CD14-positive monocyte (primary cell): ENCODE measurements around the gene RETSAT. TPM values are rescaled to one million over a fixed set of nuclear protein-coding genes. Genes with fewer than 3 reads are reported as not detected.

ENCODE experiments used
- DNase-seq, 3 donors: peaks; one replicate each; pipeline ENCODE4 v3.0.0-alpha.2; 2011 to 2022
- H2AFZ ChIP-seq: 2 replicates; pipeline ENCODE4 v1.6.0; 2012; ENCODE audit warnings: mild to moderate bottlenecking, low read depth, low read length, inconsistent platforms; ENCODE audit not compliant: insufficient read depth, poor library complexity, severe bottlenecking
- H3K27ac ChIP-seq, 2 donors: 1 replicate in 1 of 2; 2 replicates in 1 of 2; pipeline ENCODE4 v1.5.1; 2012 to 2013; ENCODE audit warnings: low read length in 2 of 2, control low read depth in 1 of 2, inconsistent platforms in 1 of 2, low read depth in 1 of 2, mild to moderate bottlenecking in 1 of 2
- H3K27me3 ChIP-seq, 2 donors: one replicate each; pipeline versions ENCODE4 v1.6.0 to v1.6.1; 2011 to 2013; ENCODE audit warnings: low read length in 2 of 2; ENCODE audit not compliant: control insufficient read depth in 2 of 2, insufficient read depth in 2 of 2
- H3K36me3 ChIP-seq, 2 donors: replicated peaks in 1 of 2; 1 replicate in 1 of 2; 2 replicates in 1 of 2; pipeline versions ENCODE4 v1.5.1 to v1.6.1; 2012 to 2013; ENCODE audit warnings: low read length in 2 of 2, control low read depth in 1 of 2, inconsistent platforms in 1 of 2, mild to moderate bottlenecking in 1 of 2; ENCODE audit not compliant: insufficient read depth in 2 of 2, control insufficient read depth in 1 of 2
- H3K4me1 ChIP-seq, 2 donors: 1 replicate in 1 of 2; 2 replicates in 1 of 2; pipeline versions ENCODE4 v1.5.1 to v1.6.1; 2012 to 2013; ENCODE audit warnings: low read length in 2 of 2, control low read depth in 1 of 2, inconsistent platforms in 1 of 2, mild to moderate bottlenecking in 1 of 2, moderate library complexity in 1 of 2; ENCODE audit not compliant: insufficient read depth in 2 of 2, control insufficient read depth in 1 of 2
- H3K4me2 ChIP-seq: replicated peaks from 2 replicates; pipeline ENCODE3; 2012; ENCODE audit warnings: low read length, moderate library complexity, mild to moderate bottlenecking; ENCODE audit not compliant: poor library complexity, severe bottlenecking; ENCODE audit errors: extremely low read depth
- H3K4me3 ChIP-seq, 3 experiments: fragments of 200-600 bp in 1 of 3; sonication (generic) in 1 of 3; replicated peaks in 1 of 3; 1 replicate in 2 of 3; 2 replicates in 1 of 3; pipeline ENCODE4 v1.5.1; 2011 to 2013; ENCODE audit warnings: low read length in 3 of 3, mild to moderate bottlenecking in 3 of 3, control low read depth in 2 of 3, low read depth in 2 of 3, inconsistent platforms in 1 of 3, moderate library complexity in 1 of 3
- H3K79me2 ChIP-seq: 2 replicates; pipeline ENCODE4 v1.6.0; 2012; ENCODE audit warnings: mild to moderate bottlenecking, control low read depth, inconsistent platforms, low read length, moderate library complexity; ENCODE audit not compliant: insufficient read depth
- H3K9ac ChIP-seq: 2 replicates; pipeline ENCODE4 v1.6.0; 2017; ENCODE audit warnings: low read length, mild to moderate bottlenecking; ENCODE audit not compliant: insufficient read depth, poor library complexity, severe bottlenecking
- H3K9me3 ChIP-seq, 2 donors: replicated peaks in 1 of 2; 1 replicate in 1 of 2; 2 replicates in 1 of 2; pipeline versions ENCODE4 v1.5.1 to v1.6.1; 2012 to 2013; ENCODE audit warnings: low read length in 2 of 2, control low read depth in 1 of 2; ENCODE audit not compliant: control insufficient read depth in 1 of 2, insufficient read depth in 1 of 2
- H4K20me1 ChIP-seq: 2 replicates; pipeline ENCODE4 v1.6.0; 2012; ENCODE audit warnings: mild to moderate bottlenecking, low read length, control low read depth, moderate library complexity; ENCODE audit not compliant: insufficient read depth
- H3K27ac Mint-ChIP-seq, 7 donors: one replicate each; pipeline ENCODE4 v1.8.0; 2020; ENCODE audit warnings: mild to moderate bottlenecking in 7 of 7, mixed read lengths in 7 of 7, moderate library complexity in 6 of 7, inconsistent platforms in 2 of 7
- H3K27me3 Mint-ChIP-seq, 3 donors: one replicate each; pipeline ENCODE4 v1.8.0; 2021 to 2022; ENCODE audit warnings: low read depth in 3 of 3, mild to moderate bottlenecking in 3 of 3, mixed read lengths in 3 of 3, moderate library complexity in 3 of 3, inconsistent platforms in 1 of 3
- H3K36me3 Mint-ChIP-seq, 2 donors: one replicate each; pipeline ENCODE4 v1.8.0; 2020; ENCODE audit warnings: mixed read lengths in 2 of 2, inconsistent platforms in 1 of 2, mild to moderate bottlenecking in 1 of 2
- H3K4me1 Mint-ChIP-seq: one replicate; pipeline ENCODE4 v1.8.0; 2020; ENCODE audit warnings: mild to moderate bottlenecking, mixed read lengths
- H3K4me3 Mint-ChIP-seq, 2 donors: one replicate each; pipeline ENCODE4 v1.8.0; 2020; ENCODE audit warnings: mild to moderate bottlenecking in 2 of 2, mixed read lengths in 2 of 2, moderate library complexity in 1 of 2
- H3K9me3 Mint-ChIP-seq, 7 donors: one replicate each; pipeline ENCODE4 v1.8.0; 2020 to 2022; ENCODE audit warnings: mixed read lengths in 7 of 7, mild to moderate bottlenecking in 6 of 7, moderate library complexity in 6 of 7, inconsistent platforms in 2 of 7
- CTCF ChIP-seq: fragments of 200-600 bp; IDR thresholded peaks from one replicate; pipeline ENCODE4 v1.8.0; 2022; ENCODE audit warnings: antibody characterized with exemption, mild to moderate bottlenecking
- WGBS: methylation state at CpG from one replicate; pipeline ENCODE4 v1.1.5; 2013; ENCODE audit warnings: missing lambda C conversion rate; ENCODE audit not compliant: insufficient coverage; 5-methylcytosine and 5-hydroxymethylcytosine counted together
- intact Hi-C, 2 donors: fragments of 100-400 bp; cut with micrococcal nuclease; formaldehyde crosslinking; loops; one replicate each; pipeline versions ENCODE4 v1.15.0 to v1.15.1; 2023
- polyA plus RNA-seq, 3 donors: library from polyadenylated mRNA; depleted of rRNA in 1 of 3; unstranded in 2 of 3; stranded (reverse) in 1 of 3; fragments of 300-500 nt in 2 of 3; fragments of >200 nt in 1 of 3; fragmentation: Illumina TruSeq in 2 of 3; gene quantifications; 1 replicate in 2 of 3; 2 replicates in 1 of 3; pipeline ENCODE4 v1.2.3, GENCODE V29; 2012 to 2021

The RETSAT gene
- polyA plus RNA-seq, 3 donors, result 12.4 to 15.8 (median 15.0) TPM

GRCh38 chr2:85396531-85397470 lies 42.5 kb upstream of the RETSAT start:
- Mint-ChIP-seq H3K36me3 (peaks cover 76 to 99% of the 10 kb centered on the region in 2 donors), H3K27me3 (no peaks in the 10 kb centered on the region), H3K9me3 (no peaks in the 10 kb centered on the region), H3K4me1 (peaks cover 8% of the 10 kb centered on the region), H3K27ac (peak overlapping the region in 5 of 7 donors; percentile 4 to 73 (median 27)), H3K4me3 (no peak overlapping the region)
- Histone ChIP-seq H3K27me3 (no peaks in the 10 kb centered on the region), H3K4me3 (no peak overlapping the region), H3K9me3 (no peaks in the 10 kb centered on the region), H3K36me3 (peaks cover 88 to 100% of the 10 kb centered on the region in 2 donors), H4K20me1 (peaks cover 46% of the 10 kb centered on the region), H3K9ac (no peak overlapping the region), H2AFZ (no peak overlapping the region), H3K4me2 (no peak overlapping the region), H3K79me2 (peaks cover 28% of the 10 kb centered on the region), H3K27ac (peak overlapping the region in 1 of 2 donors; percentile 50), H3K4me1 (peaks cover 0 to 8% of the 10 kb centered on the region in 2 donors)
- no peak for DNase-seq
- 100% methylated on average over 2 of the region's 5 CpGs for WGBS
- intact Hi-C loops, result no loop called here
- no peak for TF ChIP-seq CTCF

DNA sequence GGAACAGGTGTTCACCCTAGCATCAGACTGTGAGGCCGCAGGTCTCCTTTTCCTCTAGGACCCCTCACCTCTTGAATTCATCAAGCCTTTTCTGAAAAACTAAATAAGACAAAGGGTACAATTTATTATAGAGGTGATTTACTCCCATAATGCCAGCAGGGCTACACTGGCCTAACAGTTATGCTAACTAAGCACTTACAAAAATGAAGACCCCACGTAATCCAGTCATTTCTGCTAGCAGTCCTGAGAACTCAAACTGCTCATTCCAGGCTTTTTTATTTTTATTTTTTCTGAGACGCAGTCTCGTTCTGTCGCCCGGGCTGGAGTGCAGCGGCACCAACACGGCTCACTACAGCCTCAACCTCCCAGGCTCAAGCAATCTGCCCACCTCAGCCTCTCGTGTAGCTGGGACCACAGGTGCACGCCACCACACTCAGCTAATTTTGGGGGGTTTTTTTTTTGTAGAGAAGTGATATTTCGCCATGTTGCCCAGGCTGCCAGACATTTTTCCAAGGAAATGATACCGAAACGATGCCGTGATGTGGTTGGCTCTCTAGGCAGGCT lies 41.7 kb upstream of the RETSAT start:
- H2AFZ ChIP-seq, result no peak overlapping the region
- H4K20me1 ChIP-seq, result peaks cover 45% of the 10 kb centered on the region
- H3K36me3 ChIP-seq, result peaks cover 88 to 100% of the 10 kb centered on the region in 2 donors
- intact Hi-C loops, result no loop called here
- H3K9ac ChIP-seq, result no peak overlapping the region
- H3K4me2 ChIP-seq, result no peak overlapping the region
- no peaks in the 10 kb centered on the region for H3K27me3 Mint-ChIP-seq
- DNase-seq, result no peak
- WGBS, result 100% methylated on average over 1 of the region's 14 CpGs
- no peaks in the 10 kb centered on the region for H3K9me3 ChIP-seq
- peaks cover 20% of the 10 kb centered on the region for H3K79me2 ChIP-seq
- peaks cover 75 to 99% of the 10 kb centered on the region in 2 donors for H3K36me3 Mint-ChIP-seq
- H3K9me3 Mint-ChIP-seq, result no peaks in the 10 kb centered on the region
- H3K27me3 ChIP-seq, result no peaks in the 10 kb centered on the region
- no peak overlapping the region for H3K4me3 Mint-ChIP-seq
- H3K4me1 Mint-ChIP-seq, result peaks cover 6% of the 10 kb centered on the region
- peak overlapping the region in 1 of 2 donors; percentile 50 for H3K27ac ChIP-seq
- no peak overlapping the region for H3K4me3 ChIP-seq
- TF ChIP-seq CTCF, result no peak
- H3K4me1 ChIP-seq, result peaks cover 0 to 6% of the 10 kb centered on the region in 2 donors
- peak overlapping the region in 2 of 7 donors; percentile 4 to 8 for H3K27ac Mint-ChIP-seq
